RWPE2 (cell line): Measurements from ENCODE around the gene FETUB.

ENCODE experiments used
- ATAC-seq: fragments of 200-7000 bp; cut with Tn5 transposase; 3 replicates; pipeline ENCODE4 v1.9.1; 2021; ENCODE audit warnings: low read depth
- DNase-seq: peaks from one replicate; pipeline ENCODE4 v3.0.0-alpha.2; 2020; ENCODE audit warnings: low spot score
- H3K27ac ChIP-seq: fragments of 450-650 bp; 2 replicates; pipeline ENCODE4 v1.5.1; 2017; ENCODE audit warnings: mild to moderate bottlenecking; ENCODE audit not compliant: poor library complexity, severe bottlenecking
- H3K27me3 ChIP-seq: fragments of 250-450 bp; sonication (Bioruptor Pico); 2 replicates; pipeline ENCODE4 v1.5.1; 2021; ENCODE audit warnings: mild to moderate bottlenecking, moderate library complexity; ENCODE audit not compliant: insufficient read depth, poor library complexity, severe bottlenecking
- H3K36me3 ChIP-seq: fragments of 250-450 bp; sonication (Bioruptor Pico); 2 replicates; pipeline ENCODE4 v1.5.1; 2020; ENCODE audit warnings: low read depth, mild to moderate bottlenecking, moderate library complexity
- H3K4me1 ChIP-seq: fragments of 250-450 bp; sonication (Bioruptor Pico); 2 replicates; pipeline ENCODE4 v1.5.1; 2021; ENCODE audit warnings: mild to moderate bottlenecking, moderate library complexity; ENCODE audit not compliant: insufficient read depth, poor library complexity, severe bottlenecking
- H3K4me3 ChIP-seq: fragments of 250-450 bp; sonication (Bioruptor Pico); 2 replicates; pipeline ENCODE4 v1.5.1; 2021; ENCODE audit warnings: mild to moderate bottlenecking, moderate library complexity; ENCODE audit not compliant: severe bottlenecking
- H3K9me3 ChIP-seq: fragments of 250-450 bp; sonication (Bioruptor Pico); 2 replicates; pipeline ENCODE4 v1.5.1; 2021; ENCODE audit warnings: mild to moderate bottlenecking, moderate library complexity; ENCODE audit not compliant: severe bottlenecking
- CTCF ChIP-seq: fragments of 450-650 bp; IDR thresholded peaks from one replicate; pipeline ENCODE4 v1.5.1; 2017; ENCODE audit warnings: mild to moderate bottlenecking, moderate library complexity; ENCODE audit not compliant: poor library complexity, severe bottlenecking

Gene FETUB

DNA sequence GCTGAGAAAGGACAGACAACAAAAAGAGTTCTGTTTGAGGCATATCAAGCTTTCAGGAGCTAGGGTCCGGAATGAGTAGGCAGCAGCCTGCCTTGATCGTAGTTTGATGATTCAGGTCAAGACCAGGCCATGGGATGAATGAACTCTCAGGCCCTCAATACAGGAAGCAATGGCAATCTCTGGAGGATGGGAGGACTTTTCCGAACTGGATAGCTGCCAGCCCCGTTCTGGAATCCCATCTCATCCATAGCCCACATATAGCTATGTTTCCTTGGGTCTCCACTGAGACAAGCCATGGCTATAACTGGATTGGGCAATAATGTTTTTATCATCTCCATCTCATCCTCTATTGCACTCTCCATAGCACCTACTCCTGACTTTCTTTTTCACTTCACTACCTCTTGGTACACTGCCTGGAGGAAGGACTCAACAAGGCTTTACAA, 14.6 kb upstream of the FETUB start:
- Histone ChIP-seq H3K4me3 (no peak overlapping the region), H3K27ac (no peak overlapping the region), H3K4me1 (no peaks in the 10 kb centered on the region), H3K36me3 (no peaks in the 10 kb centered on the region), H3K27me3 (no peaks in the 10 kb centered on the region), H3K9me3 (no peaks in the 10 kb centered on the region)
- no peak for TF ChIP-seq CTCF
- no peak for DNase-seq
- ATAC-seq = no peak

DNA sequence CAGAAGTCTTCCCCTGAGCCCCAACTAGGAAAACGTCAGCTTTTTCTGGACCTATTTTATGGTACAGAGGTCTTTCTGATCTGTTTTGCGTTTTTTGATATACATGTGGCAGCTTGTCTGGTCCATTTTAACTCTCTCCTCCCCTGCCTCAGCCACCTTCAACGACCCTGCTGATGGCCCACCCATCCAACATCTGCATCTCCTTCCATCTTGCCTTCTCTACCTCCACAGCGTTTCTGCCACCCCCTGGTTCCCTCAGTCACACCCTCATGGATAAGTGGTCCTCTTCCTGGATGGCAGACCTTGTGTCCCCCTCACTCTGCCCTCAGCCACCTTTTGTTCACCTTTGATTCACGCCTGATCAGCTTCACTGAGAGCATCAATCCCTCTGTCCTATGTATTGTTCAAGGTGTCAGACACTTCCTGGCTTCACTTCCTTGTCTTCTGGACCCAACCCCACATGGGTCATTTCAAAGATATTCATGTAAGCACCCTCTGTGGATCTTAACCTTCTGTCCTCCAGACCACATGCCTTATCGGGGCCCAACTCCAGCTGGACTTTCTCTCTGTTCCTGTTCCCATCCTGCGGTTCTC, 13.8 kb upstream of the FETUB start:
- no peak for TF ChIP-seq CTCF
- Histone ChIP-seq H3K4me3 (no peak overlapping the region), H3K9me3 (no peaks in the 10 kb centered on the region), H3K27me3 (no peaks in the 10 kb centered on the region), H3K27ac (no peak overlapping the region), H3K4me1 (no peaks in the 10 kb centered on the region), H3K36me3 (no peaks in the 10 kb centered on the region)
- no peak for ATAC-seq
- no peak for DNase-seq

DNA sequence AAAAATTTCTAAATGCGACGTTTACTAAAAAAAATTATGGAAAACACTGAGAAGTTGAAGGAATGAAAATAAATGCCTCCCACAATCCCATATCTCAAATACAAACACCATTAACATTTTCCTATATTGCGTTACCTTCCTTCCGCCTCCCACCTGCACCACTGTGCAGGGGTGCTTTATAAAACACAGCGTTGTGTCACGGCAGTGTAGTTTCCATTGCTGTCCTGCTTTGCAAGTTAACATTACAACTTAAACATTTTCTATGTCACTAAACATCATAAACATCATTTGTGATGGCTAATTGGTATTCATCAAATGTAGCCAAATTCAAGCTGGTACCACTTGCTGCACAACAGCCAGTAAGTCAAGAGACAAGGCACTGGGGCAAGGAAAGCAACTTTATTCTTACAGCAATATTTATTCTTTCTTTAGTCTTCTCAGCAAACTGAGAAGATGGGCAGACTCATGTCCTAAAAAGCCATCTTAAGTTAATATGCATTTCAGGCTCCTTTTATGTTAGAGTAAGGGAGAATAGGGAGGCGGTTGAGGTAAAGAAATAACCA, 12.3 kb upstream of the FETUB start:
- no peak for TF ChIP-seq CTCF

DNA sequence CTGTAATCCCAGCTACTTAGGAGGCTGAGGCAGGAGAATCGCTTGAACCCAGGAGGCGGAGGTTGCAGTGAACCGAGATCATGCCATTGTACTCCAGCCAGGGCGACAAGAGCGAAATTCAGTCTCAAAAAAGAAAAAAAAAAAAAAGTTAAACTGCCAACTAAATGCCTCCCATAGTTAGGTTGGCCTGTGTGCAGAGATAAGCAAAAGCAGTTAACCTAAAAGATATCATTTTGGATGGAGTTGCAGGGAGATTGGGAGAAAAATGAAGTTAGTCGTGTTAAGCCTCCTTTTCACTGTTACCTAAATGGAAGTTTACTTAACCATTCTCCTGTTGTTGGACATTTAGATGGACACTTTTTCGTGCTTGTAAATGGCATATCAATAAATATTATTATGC, 11.4 kb upstream of the FETUB start:
- Histone ChIP-seq H3K9me3 (no peaks in the 10 kb centered on the region), H3K4me3 (no peak overlapping the region), H3K27ac (no peak overlapping the region), H3K4me1 (no peaks in the 10 kb centered on the region), H3K27me3 (no peaks in the 10 kb centered on the region), H3K36me3 (no peaks in the 10 kb centered on the region)
- TF ChIP-seq CTCF = no peak
- no peak for DNase-seq
- ATAC-seq = no peak

More for the DNA sequence above, 12.3 kb upstream of the FETUB start:
- Histone ChIP-seq H3K9me3 (no peaks in the 10 kb centered on the region), H3K27ac (no peak overlapping the region), H3K4me1 (no peaks in the 10 kb centered on the region), H3K4me3 (no peak overlapping the region), H3K27me3 (no peaks in the 10 kb centered on the region), H3K36me3 (no peaks in the 10 kb centered on the region)
- ATAC-seq (no peak), DNase-seq (no peak)

- no peak for DNase-seq
- TF ChIP-seq CTCF = no peak
- H3K27ac ChIP-seq = no peak overlapping the region
- ATAC-seq = no peak
- no peaks in the 10 kb centered on the region for H3K36me3 ChIP-seq
- no peak overlapping the region for H3K4me3 ChIP-seq
- no peaks in the 10 kb centered on the region for H3K9me3 ChIP-seq
- H3K4me1 ChIP-seq = no peaks in the 10 kb centered on the region
- H3K27me3 ChIP-seq = no peaks in the 10 kb centered on the region
Observed at GRCh38 chr3:186630950-186631641, 9.1 kb upstream of the FETUB start.
